ENCODE measurements around the gene CDCP2.
A peak's percentile ranks its signal among the peaks of the same experiment; 100 is the strongest.
"Not testable (repeated sequence)": the region's sequence is repeated elsewhere in the genome, so short reads cannot be mapped to it uniquely, and the experiment has no call there.

The CDCP2 gene

DNA sequence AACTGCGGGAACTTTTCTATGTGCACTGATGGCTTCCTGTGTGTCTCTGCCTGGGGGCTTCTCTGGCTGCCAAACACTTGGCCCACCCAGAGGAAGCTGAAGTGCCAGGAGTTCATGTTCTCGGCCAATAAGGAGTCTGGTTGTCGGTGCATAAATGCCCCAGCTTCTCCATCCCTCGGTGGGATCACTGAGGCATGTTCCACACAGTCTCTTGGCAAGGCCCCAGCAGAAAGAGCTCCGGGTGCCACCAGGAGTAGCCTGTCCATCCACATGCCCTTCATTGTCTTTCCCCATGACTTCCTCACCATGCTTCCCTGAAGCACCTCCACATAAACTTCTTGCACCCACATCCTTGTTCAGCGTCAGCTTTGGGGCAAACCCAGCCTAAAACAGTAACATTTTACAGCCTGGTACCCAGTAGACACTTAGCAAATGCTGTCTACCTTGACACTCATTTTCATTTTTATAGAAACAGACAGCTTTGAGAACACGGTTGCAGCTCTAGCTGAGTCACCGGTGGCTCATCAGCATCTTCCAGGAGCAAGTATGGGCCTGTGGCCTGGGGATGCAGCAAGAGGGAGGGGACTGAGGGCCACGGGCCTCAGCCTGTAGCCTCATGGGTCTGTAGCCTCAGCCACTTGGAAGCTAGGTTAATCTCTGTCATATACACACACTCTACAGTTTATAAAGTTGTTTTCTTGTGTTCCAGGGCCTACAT is 14.8 kb upstream of the CDCP2 start:
- no peak for DNase-seq

DNA sequence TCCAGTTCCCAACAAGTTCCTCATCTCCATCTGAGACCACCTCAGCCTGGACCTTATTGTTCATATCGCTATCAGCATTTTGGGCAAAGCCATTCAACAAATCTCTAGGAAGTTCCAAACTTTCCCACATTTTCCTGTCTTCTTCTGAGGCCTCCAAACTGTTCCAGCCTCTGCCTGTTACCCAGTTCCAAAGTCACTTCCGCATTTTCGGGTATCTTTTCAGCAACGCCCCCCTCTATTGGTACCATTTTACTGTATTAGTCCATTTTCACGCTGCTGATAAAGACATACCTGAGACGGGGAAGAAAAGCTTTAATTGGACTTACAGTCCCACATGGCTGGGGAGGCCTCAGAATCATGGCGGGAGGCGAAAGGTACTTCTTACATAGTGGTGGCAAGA is 13.6 kb upstream of the CDCP2 start:
- DNase-seq, result not testable (repeated sequence)

GRCh38 chr1:54165146-54165545 is 12.3 kb upstream of the CDCP2 start:
- DNase-seq, result no peak

- no peak for DNase-seq
Observed at GRCh38 chr1:54163573-54163972, 10.8 kb upstream of the CDCP2 start.

DNA sequence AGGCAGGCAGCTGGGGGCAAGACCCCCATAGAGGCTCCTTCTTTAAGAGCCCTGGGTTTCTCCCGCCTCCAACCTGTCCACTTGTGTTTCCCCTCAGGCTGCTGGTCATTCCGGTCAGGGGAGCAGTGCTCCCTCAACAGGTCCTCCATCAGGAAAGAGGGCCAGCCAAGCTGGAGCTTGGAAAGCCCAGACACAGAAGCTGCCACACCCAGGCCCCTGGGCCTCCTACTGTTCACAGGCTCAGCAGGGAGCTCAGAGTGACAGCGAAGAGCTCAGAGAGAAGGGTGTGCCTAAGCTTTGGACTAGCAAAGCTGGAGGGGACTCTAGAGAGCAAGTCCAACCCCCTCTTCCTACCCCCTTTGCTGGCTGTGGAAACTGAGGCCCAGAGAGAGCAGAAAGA is 10.3 kb upstream of the CDCP2 start:
- DNase-seq, result no peak

DNA sequence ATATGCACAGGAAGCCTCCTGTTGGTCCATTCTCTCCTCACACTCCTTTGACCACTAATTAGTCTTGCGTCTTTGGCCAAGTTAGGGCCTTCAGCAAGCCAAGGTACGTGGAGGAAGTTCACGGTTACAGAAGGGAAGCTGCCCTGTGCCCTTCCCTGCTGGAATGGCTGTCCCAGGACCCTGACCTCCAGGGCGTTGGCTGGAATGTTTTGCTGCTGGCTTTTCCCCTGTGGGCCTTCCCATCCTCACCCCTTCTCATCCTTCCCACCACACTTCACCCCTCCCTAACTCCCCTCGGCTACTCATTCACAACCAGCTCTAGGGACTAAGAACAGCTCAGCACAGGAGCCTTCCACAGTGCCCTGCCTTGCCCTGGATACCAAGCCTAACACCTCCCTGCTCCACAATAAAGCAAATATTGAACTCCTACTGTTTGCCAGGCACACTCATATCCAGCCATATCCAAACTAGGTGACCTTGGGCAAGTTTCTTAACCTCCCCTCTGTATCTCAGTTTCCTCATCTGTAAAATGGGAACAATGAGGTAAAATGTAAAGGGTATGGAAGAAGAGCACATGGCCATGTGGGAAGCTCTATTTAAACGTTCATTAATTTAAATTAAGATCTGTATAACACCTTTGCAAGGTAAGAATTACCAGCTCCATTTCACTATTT is 8.8 kb upstream of the CDCP2 start:
- no peak for DNase-seq

- no peak for DNase-seq
Observed at GRCh38 chr1:54160351-54160750, 7.6 kb upstream of the CDCP2 start.

GRCh38 chr1:54159733-54160316 is 7.0 kb upstream of the CDCP2 start:
- DNase-seq, result no peak

- no peak for DNase-seq
Observed at GRCh38 chr1:54158071-54158470, 5.3 kb upstream of the CDCP2 start.

DNA sequence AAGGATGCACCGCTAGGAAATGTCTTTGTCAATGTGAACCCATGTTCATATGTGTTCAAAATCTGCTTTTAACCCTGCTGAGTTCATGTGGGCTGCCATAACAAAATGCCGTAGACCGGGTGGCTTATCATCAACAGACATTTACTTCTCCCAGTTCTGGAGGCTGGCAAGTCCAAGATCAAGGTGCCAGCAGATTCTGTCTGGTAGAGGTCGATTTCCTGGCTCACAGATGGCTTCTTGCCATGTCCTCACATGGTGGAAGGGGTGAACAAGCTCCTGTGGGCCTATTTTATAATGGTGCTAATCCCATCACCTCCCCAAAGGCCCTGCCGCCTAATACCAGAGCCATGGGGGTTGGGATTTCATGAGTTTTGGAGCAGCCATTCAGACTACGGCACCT is 4.6 kb upstream of the CDCP2 start:
- DNase-seq, result no peak

DNA sequence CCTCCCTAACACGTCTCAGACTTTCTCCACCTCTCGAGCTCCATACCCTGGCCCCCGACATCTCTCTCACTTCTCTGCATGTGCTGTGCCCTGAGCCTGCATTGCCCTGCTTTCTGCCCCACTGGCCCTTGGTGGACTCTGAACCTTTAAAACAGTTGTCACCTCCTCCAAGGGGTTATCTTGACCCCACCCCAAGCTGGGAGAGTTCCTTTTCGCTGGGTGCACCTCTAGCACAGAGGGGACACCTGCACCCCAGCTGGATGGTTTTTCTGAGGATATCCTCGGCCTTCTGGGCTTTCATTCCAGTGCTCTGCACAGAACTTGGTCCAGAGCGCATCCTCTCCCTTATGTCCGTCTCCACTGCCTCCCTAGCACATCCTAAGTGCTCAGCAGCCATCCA is 4.2 kb upstream of the CDCP2 start:
- DNase-seq, result no peak

- DNase-seq, result no peak
Observed at GRCh38 chr1:54156201-54156600, 3.4 kb upstream of the CDCP2 start.

DNA sequence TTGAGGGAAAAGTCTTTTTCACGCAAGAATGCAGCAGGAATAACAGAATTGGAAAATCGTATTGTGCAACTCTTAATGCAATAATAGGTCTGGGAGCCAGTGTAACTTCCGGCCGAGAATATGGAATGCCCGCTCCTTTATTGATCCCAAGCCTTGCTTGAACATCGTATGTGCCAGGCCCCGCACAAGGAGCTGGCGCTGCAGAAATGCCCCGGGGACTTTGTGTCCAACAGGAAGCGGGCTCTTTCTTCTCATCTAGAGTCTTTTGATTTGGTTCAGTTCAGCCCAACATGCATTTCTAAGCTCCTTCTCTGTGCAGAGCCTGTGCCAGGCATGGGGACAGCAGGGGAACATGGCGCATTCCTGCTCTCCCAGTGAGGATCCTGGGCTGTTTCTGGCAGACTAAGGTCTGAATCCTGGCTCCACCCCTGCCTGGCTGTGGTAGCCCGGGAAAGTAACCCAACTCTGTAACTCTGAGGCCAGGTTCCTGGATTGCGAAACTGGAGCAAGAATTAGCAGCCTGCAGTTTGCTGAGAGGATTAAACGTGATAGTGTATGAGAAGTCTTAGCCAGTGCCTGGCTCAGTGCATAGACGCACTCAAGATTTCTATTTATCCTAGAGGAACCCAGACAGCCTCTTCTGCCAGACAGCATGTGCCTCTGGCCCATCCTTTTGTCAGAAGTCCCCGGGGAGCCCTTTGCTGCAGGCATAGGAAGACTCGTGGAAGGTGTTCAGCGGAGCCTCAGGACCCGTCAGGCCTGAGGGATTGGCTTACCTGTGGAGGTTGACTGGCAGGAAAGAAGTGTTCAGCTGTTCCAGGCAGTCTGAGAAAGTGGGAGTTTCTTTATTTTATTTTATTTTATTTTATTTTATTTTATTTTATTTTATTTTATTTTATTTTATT is 987 bp upstream of the CDCP2 start:
- no peak for DNase-seq

GRCh38 chr1:54151013-54151412 is 1.8 kb downstream of the CDCP2 start:
- no peak for DNase-seq

- no peak for DNase-seq
Observed at GRCh38 chr1:54149734-54150133, 3.1 kb downstream of the CDCP2 start.

GRCh38 chr1:54144366-54144765 is 8.4 kb downstream of the CDCP2 start:
- no peak for DNase-seq

- DNase-seq, result no peak
Observed at GRCh38 chr1:54142146-54142900, 10.5 kb downstream of the CDCP2 start.

- no peak for DNase-seq
Observed at GRCh38 chr1:54139711-54140110, 13.1 kb downstream of the CDCP2 start.

- DNase-seq, result no peak
Observed at GRCh38 chr1:54138994-54139393, 13.8 kb downstream of the CDCP2 start.

GRCh38 chr1:54137534-54138061 is 15.2 kb downstream of the CDCP2 start:
- peak; percentile 43 for DNase-seq

GRCh38 chr1:54136963-54137533 is 15.8 kb downstream of the CDCP2 start:
- no peak for DNase-seq
